HL-60/S4 treated with phorbol 12-myristate 13-acetate at 8.2 ng/mL for 4 days and 3 days (cell line): ENCODE data around the gene EHMT1.
"Not testable (repeated sequence)": the region's sequence is repeated elsewhere in the genome, so short reads cannot be mapped to it uniquely, and the experiment has no call there.

Experiments used
- in situ Hi-C: fragments of 300-500 bp; cut with MboI; formaldehyde crosslinking; loops from 2 replicates; pipeline ENCODE4 v1.15.0; 2022; ENCODE audit warnings: low sequenced_read_pairs

The EHMT1 gene

DNA sequence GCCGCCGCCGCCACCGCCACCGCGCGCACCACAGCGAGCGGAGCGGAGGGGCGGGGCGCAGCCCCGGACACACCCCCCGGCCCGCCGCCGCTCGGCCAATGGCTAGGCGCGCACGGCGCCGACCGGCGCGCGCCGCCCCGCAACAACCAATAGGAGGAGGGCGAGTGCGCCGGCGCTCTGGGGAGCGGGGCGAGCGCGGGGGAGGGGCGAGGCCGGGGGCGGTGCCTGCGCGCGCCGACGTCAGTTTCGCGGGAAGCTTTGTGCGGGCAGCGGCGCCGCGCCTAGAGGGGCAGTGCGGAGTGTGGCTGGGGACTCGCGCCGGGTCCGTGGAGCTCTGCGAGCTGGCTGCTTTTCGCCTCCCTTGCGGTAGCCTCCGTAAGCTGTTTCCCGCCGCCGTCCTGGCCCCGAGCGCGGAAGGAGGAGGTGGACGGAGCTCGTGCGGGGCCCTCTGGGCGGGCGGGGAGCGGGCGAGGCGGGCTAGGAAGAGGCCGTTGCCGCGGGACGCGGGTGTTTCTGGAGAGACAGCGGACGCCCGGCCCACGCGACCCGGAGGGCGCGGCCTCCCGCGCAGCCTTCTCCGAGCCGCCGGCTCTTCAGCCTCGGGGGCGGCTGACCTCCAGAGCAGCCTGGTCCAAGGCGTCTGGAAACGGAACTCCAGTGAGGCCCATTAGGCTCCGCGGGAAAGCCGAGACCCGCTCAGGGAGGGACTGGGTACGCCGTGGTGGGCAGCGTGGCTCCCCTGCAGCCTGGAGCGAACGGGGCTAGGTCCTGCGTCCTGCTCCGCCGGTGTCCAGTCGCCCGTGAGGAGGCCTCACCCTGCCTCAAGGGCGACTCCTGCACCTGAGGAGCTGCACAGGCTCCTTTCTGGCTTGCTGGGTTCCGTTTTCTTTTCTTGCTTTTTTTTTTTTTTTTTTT, 28.1 kb upstream of the EHMT1 start, which contains the start of gene ZMYND19:
TSS of gene ZMYND19 (minus strand) at position 44 of the 915 bp plus-strand sequence. CDS start 249 bp downstream, outside the sequence.
- in situ Hi-C loops: no loop called here

DNA sequence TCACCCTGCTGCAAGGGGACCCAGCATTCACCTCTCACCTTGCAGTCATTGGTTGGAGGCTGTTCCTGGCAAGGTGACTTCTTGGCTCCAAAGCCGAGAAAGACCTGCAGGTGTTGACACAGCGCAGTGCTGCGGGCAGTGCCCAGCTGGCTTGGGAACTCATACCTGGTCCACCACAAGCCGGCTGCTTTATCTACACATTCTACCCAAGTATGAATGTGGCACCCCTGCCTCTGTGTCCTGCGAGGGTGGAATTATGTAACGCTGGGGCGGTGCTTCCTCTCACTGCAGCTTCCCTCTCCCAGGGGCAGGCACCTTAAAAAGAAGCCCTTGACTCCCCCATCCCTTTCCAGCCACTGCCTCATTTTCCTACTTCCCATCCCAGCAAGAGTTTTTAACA, 26.0 kb upstream of the EHMT1 start:
- in situ Hi-C loops: no loop called here

DNA sequence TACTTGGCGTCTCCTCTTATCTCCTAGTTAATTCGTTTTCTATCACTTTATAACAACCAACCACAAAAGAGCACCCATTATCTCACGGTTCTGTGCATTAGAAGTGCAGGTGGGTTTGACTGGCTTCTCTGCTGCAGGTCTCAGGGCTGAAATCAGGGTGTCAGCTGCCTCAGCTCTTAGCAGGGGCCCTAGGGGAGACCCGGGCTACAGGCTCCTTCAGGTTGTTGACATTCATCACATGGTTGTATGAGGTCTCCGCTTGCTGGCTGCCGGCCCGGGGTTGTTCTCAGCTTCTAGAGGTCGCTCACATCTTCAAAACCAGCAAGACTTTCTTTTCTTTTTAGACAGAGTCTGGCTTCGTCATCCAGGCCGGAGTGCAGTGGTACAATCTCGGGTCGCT, 25.6 kb upstream of the EHMT1 start:
- in situ Hi-C loops: no loop called here

DNA sequence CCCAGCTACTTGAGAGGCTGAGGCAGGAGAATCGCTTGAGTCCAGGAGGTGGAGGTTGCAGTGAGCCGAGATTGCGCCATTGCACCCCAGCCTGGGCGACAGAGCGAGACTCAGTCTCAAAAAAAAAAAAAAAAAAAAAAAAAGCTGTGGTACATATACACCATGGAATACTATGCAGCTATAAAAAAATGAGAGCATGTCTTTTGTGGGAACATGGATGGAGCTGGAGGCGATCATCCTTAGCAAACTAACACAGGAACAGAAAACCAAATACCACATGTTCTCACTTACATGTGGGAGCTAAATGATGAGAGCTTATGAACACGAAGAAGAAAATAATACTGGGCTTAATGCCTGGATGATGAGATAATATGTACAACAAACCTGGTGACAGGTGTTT, 22.2 kb upstream of the EHMT1 start:
- in situ Hi-C loops: not testable (repeated sequence)

GRCh38 chr9:137598943-137599342, 19.9 kb upstream of the EHMT1 start:
- in situ Hi-C loops: no loop called here

- in situ Hi-C loops: no loop called here
These were observed 16.1 kb upstream of the EHMT1 start for GRCh38 chr9:137602661-137603060.

- in situ Hi-C loops: no loop called here
These were observed 14.9 kb upstream of the EHMT1 start for GRCh38 chr9:137603879-137604278.

- in situ Hi-C loops: no loop called here
These were observed 14.3 kb upstream of the EHMT1 start for GRCh38 chr9:137604345-137605086.

- in situ Hi-C loops: no loop called here
These were observed 13.4 kb upstream of the EHMT1 start, which contains the start of gene ARRDC1 for GRCh38 chr9:137605121-137606004. TSS of gene ARRDC1 (plus strand) at chr9:137605686. CDS start at chr9:137605718, 32 bp downstream.

- in situ Hi-C loops: no loop called here
These were observed 12.7 kb upstream of the EHMT1 start for GRCh38 chr9:137606005-137606621.

DNA sequence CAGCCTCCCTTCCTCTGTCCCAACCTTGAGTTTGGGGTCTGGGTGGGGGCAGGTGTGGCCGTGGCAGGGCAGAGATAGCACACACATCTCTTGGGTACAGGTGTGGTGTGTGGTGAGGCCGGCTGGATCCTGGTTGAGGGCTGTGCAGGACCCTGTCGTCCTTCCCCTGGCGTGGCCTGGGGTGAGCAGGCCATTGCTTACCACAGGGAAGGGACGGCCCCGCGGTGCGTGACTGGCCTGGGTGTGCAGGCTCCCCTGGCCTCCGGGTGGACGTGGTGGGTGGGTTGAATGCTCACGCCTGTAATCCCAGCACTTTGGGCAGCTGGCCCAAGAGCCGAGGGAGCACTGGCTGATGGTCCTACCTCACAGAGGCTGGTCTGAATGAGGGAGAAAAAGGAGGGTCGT, 12.1 kb upstream of the EHMT1 start:
- in situ Hi-C loops: no loop called here

DNA sequence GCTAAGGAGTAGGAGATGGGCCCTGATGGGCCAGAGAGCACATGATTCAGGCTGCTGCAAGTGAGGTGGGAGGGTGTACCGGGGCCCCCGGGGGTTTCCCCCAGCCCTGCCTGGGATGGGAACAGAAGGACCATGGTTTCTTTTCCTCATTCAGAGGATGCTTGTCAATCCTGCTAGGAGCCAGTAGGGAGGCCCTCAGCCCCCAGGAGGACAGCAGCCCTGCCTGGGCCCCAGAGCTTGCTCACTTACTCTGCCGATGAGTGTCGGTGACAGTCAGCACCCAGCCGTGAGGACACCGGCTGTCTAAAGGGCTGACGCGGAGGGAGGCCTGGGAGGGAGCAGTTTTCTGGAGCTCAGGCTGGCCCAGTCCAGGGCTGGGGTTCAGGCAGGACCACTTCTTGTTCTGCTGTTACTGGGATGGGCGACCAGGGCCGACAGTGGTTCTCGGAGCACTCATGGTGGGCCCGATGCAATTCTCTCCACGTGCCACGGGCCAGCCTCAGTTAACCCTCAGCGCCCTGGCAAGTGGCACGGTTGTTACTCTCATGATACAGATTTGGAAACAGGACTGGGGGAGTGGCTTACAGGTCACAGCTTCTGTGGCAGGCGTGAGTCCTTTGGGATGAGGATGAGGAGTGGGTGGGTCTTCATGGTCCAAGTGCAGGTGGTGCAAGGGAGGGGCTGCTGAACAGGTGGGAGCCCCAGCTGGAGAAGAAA, 11.5 kb upstream of the EHMT1 start:
- in situ Hi-C loops: no loop called here

DNA sequence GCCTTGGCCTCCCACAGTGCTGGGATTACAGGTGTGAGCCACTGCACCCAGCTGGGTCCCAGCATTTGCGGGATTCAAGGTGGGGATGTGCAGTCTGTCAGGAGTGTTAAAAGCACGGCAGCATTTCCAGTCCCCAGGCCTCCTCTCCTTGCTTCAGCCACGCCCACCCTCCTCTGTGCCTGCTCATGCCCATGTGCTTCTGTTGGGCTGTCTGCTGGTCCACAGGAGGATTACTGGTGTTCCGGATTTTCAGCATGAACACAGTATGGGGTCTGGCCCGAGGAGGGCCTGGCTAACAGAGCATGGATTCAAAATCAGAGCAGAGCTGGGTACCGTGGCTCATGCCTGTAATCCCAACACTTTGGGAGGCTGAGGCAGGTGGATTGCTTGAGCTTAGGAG, 7.9 kb upstream of the EHMT1 start:
- in situ Hi-C loops: no loop called here

GRCh38 chr9:137611623-137612609, 6.9 kb upstream of the EHMT1 start:
- in situ Hi-C loops: no loop called here

DNA sequence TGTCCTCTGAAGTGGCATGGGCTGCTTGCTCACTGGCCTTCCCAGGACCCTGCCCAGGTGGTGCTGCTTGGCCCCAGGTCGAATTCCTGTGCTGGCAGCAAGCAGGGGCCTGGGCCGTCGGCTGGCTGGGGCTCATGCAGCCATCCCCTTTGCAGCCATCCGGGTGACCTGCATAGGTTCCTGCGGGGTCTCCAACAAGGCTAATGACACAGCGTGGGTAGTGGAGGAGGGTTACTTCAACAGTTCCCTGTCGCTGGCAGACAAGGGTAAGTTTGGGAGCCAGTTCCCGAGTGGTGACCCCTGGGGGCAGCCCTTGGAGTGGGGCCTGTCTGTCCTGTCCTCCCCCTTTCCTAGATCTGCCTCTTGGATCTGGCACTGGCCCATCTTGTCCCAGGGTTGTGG, 6.1 kb upstream of the EHMT1 start:
- in situ Hi-C loops: no loop called here

- in situ Hi-C loops: no loop called here
These were observed 5.5 kb upstream of the EHMT1 start for GRCh38 chr9:137613259-137613658.

DNA sequence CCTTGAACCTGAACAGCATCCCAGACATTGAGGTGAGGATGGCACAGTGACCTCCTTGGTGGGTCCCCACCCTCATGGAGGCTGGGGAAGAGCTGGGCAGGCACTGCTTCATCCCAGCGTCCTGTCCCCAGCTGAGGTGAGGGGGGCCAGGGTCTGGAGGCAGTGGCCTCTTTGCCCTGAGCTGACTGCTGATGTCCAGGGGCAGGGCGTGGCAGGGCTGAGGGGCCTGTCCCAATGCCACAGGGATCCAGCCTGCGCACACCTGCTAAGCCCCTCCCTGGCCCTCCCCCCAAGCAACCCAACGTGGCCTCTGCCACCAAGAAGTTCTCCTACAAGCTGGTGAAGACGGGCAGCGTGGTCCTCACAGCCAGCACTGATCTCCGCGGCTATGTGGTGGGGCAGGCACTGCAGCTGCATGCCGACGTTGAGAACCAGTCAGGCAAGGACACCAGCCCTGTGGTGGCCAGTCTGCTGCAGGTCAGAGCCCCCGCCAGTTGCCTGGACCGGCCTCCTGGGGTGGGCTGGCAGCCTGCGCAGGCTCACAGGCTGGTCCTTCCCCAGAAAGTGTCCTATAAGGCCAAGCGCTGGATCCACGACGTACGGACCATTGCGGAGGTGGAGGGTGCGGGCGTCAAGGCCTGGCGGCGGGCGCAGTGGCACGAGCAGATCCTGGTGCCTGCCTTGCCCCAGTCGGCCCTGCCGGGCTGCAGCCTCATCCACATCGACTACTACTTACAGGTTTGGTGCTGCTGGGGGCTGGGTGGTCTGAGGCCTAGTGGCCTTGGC, 4.9 kb upstream of the EHMT1 start:
- in situ Hi-C loops: no loop called here
